Peyer's patch (tissue), 4 donors: ENCODE data around the gene MACROD2.

Experiments
- POLR2A ChIP-seq, 2 donors: fragments of 450-650 bp; IDR thresholded peaks; one replicate each; pipeline ENCODE4 v1.5.1; 2017; ENCODE audit warnings: antibody characterized with exemption in 2 of 2, mild to moderate bottlenecking in 2 of 2, moderate library complexity in 2 of 2
- TF ChIP-seq, protein P1 (sequence below), 6 experiments: fragments of 450-650 bp in 4 of 6; fragments of 200-600 bp in 2 of 6; sonication (generic) in 1 of 6; IDR thresholded peaks; one replicate each; pipeline ENCODE4 v1.5.1; 2017 to 2019; ENCODE audit warnings: antibody characterized with exemption in 6 of 6, mild to moderate bottlenecking in 3 of 6, moderate library complexity in 1 of 6

DNA sequence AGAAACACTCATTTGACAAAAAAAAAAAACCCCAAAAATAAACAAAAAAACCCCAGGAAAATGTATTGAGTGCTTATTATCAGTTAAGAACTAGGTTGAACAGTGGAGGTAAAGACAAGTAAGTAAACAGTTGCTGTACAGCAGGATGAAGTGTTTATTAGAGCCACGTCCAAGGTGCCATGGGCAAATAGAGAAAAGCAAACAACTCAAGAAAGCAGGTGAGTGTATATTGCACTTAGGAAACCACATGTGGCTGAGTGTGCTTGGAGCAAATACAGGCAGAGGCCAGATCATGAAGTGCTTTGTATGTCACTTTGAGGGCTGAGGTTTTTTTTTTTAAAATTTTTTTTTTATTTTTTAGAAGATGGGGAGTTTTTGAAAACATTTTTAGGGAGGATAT lies 98.3 kb downstream of the MACROD2 start:
- TF ChIP-seq POLR2A (IDR thresholded peaks at IDR 0.05): no peak
- TF ChIP-seq, protein P1, sequence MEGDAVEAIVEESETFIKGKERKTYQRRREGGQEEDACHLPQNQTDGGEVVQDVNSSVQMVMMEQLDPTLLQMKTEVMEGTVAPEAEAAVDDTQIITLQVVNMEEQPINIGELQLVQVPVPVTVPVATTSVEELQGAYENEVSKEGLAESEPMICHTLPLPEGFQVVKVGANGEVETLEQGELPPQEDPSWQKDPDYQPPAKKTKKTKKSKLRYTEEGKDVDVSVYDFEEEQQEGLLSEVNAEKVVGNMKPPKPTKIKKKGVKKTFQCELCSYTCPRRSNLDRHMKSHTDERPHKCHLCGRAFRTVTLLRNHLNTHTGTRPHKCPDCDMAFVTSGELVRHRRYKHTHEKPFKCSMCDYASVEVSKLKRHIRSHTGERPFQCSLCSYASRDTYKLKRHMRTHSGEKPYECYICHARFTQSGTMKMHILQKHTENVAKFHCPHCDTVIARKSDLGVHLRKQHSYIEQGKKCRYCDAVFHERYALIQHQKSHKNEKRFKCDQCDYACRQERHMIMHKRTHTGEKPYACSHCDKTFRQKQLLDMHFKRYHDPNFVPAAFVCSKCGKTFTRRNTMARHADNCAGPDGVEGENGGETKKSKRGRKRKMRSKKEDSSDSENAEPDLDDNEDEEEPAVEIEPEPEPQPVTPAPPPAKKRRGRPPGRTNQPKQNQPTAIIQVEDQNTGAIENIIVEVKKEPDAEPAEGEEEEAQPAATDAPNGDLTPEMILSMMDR (IDR thresholded peaks at IDR 0.05): no peak
